CD8-positive, alpha-beta memory T cell (primary cell): Measurements from ENCODE around the gene ADCY4. TPM values are rescaled to one million over a fixed set of nuclear protein-coding genes. Genes with fewer than 3 reads are reported as not detected.

Experiments used
- CTCF ChIA-PET: fragments of 350-600 bp; sonication (Branson Sonifier 250); formaldehyde crosslinking; loops from one replicate; lab custom pipeline; 2021; ENCODE audit warnings: antibody characterized with exemption; lab: Charles Lee
- POLR2A ChIA-PET: fragments of 350-600 bp; sonication (Branson Sonifier 250); formaldehyde crosslinking; loops from one replicate; lab custom pipeline; 2021; ENCODE audit warnings: antibody characterized with exemption; lab: Charles Lee
- DNase-seq, 5 donors: peaks; one replicate each; pipeline versions ENCODE4 v3.0.0 to v3.0.0-alpha.2; 2020 to 2022; ENCODE audit warnings: mixed read lengths in 1 of 5
- H3K27ac ChIP-seq: one replicate; pipeline ENCODE4 v1.7.0; 2013; ENCODE audit warnings: low read depth, mild to moderate bottlenecking, low read length, moderate library complexity
- H3K27me3 ChIP-seq: 2 replicates; pipeline ENCODE4 v1.7.0; 2013; ENCODE audit warnings: low read length, mild to moderate bottlenecking; ENCODE audit not compliant: insufficient read depth, poor library complexity, severe bottlenecking
- H3K36me3 ChIP-seq: 2 replicates; pipeline ENCODE4 v1.7.0; 2013; ENCODE audit warnings: mild to moderate bottlenecking, low read length, moderate library complexity; ENCODE audit not compliant: insufficient read depth
- H3K4me1 ChIP-seq: 2 replicates; pipeline ENCODE4 v1.7.0; 2013; ENCODE audit warnings: mild to moderate bottlenecking, low read length, moderate library complexity; ENCODE audit not compliant: insufficient read depth
- H3K4me3 ChIP-seq: 2 replicates; pipeline ENCODE4 v1.7.0; 2013; ENCODE audit warnings: mild to moderate bottlenecking, low read length
- H3K9me3 ChIP-seq: 2 replicates; pipeline ENCODE4 v1.7.0; 2013; ENCODE audit warnings: mild to moderate bottlenecking, low read length
- H3K27ac Mint-ChIP-seq, 8 donors: one replicate each; pipeline ENCODE4 v1.8.0; 2020 to 2021; ENCODE audit warnings: mixed read lengths in 8 of 8, mild to moderate bottlenecking in 6 of 8, inconsistent platforms in 3 of 8, moderate library complexity in 3 of 8
- H3K27me3 Mint-ChIP-seq, 2 donors: one replicate each; pipeline ENCODE4 v1.8.0; 2020 to 2021; ENCODE audit warnings: mixed read lengths in 2 of 2, mild to moderate bottlenecking in 1 of 2, moderate library complexity in 1 of 2
- H3K36me3 Mint-ChIP-seq, 3 donors: one replicate each; pipeline ENCODE4 v1.8.0; 2020 to 2021; ENCODE audit warnings: mixed read lengths in 3 of 3, inconsistent platforms in 1 of 3, mild to moderate bottlenecking in 1 of 3
- H3K4me1 Mint-ChIP-seq, 3 donors: one replicate each; pipeline ENCODE4 v1.8.0; 2020 to 2021; ENCODE audit warnings: mixed read lengths in 3 of 3, inconsistent platforms in 1 of 3, mild to moderate bottlenecking in 1 of 3
- H3K4me3 Mint-ChIP-seq, 7 donors: one replicate each; pipeline ENCODE4 v1.8.0; 2020 to 2021; ENCODE audit warnings: mixed read lengths in 7 of 7, mild to moderate bottlenecking in 6 of 7, moderate library complexity in 4 of 7, inconsistent platforms in 2 of 7
- H3K9me3 Mint-ChIP-seq, 5 donors: one replicate each; pipeline ENCODE4 v1.8.0; 2020 to 2022; ENCODE audit warnings: mixed read lengths in 5 of 5, mild to moderate bottlenecking in 3 of 5, moderate library complexity in 2 of 5, inconsistent platforms in 1 of 5
- polyA plus RNA-seq: library from polyadenylated mRNA; unstranded; fragments of 300-500 nt; fragmentation: Illumina TruSeq; gene quantifications from one replicate; pipeline ENCODE4 v1.2.3, GENCODE V29; 2021
- total RNA-seq, 2 experiments: library from RNA; stranded (reverse); gene quantifications; one replicate each; pipeline ENCODE4 v1.2.3, GENCODE V29; 2021

ADCY4 gene
- total and polyA plus RNA-seq, 3 experiments from 2014 or later, result 0.64 to 1.5 (median 0.84) TPM

GRCh38 chr14:24343795-24344660 lies 9.2 kb upstream of the ADCY4 start:
- Histone ChIP-seq H3K36me3 (no peaks in the 10 kb centered on the region), H3K4me3 (no peak overlapping the region), H3K27ac (no peak overlapping the region), H3K27me3 (no peaks in the 10 kb centered on the region), H3K9me3 (no peaks in the 10 kb centered on the region), H3K4me1 (peaks cover 12% of the 10 kb centered on the region)
- H3K4me3 Mint-ChIP-seq, result no peak overlapping the region
- peaks cover 0 to 4% (median 0%) of the 10 kb centered on the region in 3 donors for H3K36me3 Mint-ChIP-seq
- no peaks in the 10 kb centered on the region for H3K9me3 Mint-ChIP-seq
- peaks cover 12 to 32% of the 10 kb centered on the region in 2 donors for H3K27me3 Mint-ChIP-seq
- no peak for DNase-seq
- peaks cover 8 to 14% (median 11%) of the 10 kb centered on the region in 3 donors for H3K4me1 Mint-ChIP-seq
- ChIA-PET CTCF (interaction anchor here (1.1 to 4.4 kb wide), 3 partner anchors 10 to 93 kb away, joined by 3 to 37 read pairs (median 3); partner anchors contain the start of gene ADCY4), POLR2A (interaction anchor here (0.6 kb wide), 1 partner anchor 24 kb away, joined by 7 read pairs; the partner anchor contains the start of gene NFATC4)
- H3K27ac Mint-ChIP-seq, result no peak overlapping the region

- Histone ChIP-seq H3K27ac (no peak overlapping the region), H3K36me3 (no peaks in the 10 kb centered on the region), H3K4me3 (no peak overlapping the region), H3K27me3 (no peaks in the 10 kb centered on the region), H3K9me3 (no peaks in the 10 kb centered on the region), H3K4me1 (peaks cover 23% of the 10 kb centered on the region)
- Mint-ChIP-seq H3K27ac (no peak overlapping the region), H3K4me1 (peaks cover 17 to 25% (median 20%) of the 10 kb centered on the region in 3 donors), H3K9me3 (no peaks in the 10 kb centered on the region), H3K27me3 (peaks cover 12 to 32% of the 10 kb centered on the region in 2 donors), H3K4me3 (no peak overlapping the region), H3K36me3 (peaks cover 0 to 12% (median 0%) of the 10 kb centered on the region in 3 donors)
- ChIA-PET CTCF (interaction anchor here (1.2 kb wide), 2 partner anchors 9 kb away, joined by 3 to 8 read pairs; no protein-coding TSS in a partner anchor), POLR2A (no interaction called here)
- DNase-seq, result no peak
Measured at GRCh38 chr14:24342889-24343288, 8.0 kb upstream of the ADCY4 start.

GRCh38 chr14:24340606-24341005 lies 5.7 kb upstream of the ADCY4 start:
- Histone ChIP-seq H3K9me3 (no peaks in the 10 kb centered on the region), H3K27ac (no peak overlapping the region), H3K4me1 (peaks cover 23% of the 10 kb centered on the region), H3K27me3 (no peaks in the 10 kb centered on the region), H3K36me3 (peaks cover 10% of the 10 kb centered on the region), H3K4me3 (no peak overlapping the region)
- H3K4me3 Mint-ChIP-seq, result peak overlapping the region in 4 of 7 donors; percentile 1 to 97 (median 95)
- H3K9me3 Mint-ChIP-seq, result no peaks in the 10 kb centered on the region
- H3K4me1 Mint-ChIP-seq, result peaks cover 24 to 40% (median 37%) of the 10 kb centered on the region in 3 donors
- H3K27ac Mint-ChIP-seq, result no peak overlapping the region
- ChIA-PET POLR2A (interaction anchor here (1.1 to 3.3 kb wide), 3 partner anchors 90 to 97 kb away, joined by 3 to 21 read pairs (median 3); partner anchors contain the start of genes CBLN3 and KHNYN), CTCF (interaction anchor here (0.9 to 14.0 kb wide), 4 partner anchors 12 to 98 kb away, joined by 3 to 486 read pairs (median 12); partner anchors contain the start of genes CBLN3, CIDEB, KHNYN and SDR39U1)
- DNase-seq, result no peak
- peaks cover 15 to 23% of the 10 kb centered on the region in 2 donors for H3K27me3 Mint-ChIP-seq
- H3K36me3 Mint-ChIP-seq, result peaks cover 5 to 33% (median 5%) of the 10 kb centered on the region in 3 donors

- Histone ChIP-seq H3K36me3 (peaks cover 10% of the 10 kb centered on the region), H3K4me1 (peaks cover 31% of the 10 kb centered on the region), H3K27me3 (peaks cover 10% of the 10 kb centered on the region), H3K27ac (peak within 1 kb of the TSS; percentile 60), H3K4me3 (peak within 1 kb of the TSS; percentile 92), H3K9me3 (no peaks in the 10 kb centered on the region)
- ChIA-PET CTCF (interaction anchor here (0.9 to 14.0 kb wide), 8 partner anchors 11 to 97 kb away, joined by 3 to 486 read pairs (median 3); partner anchors contain the start of genes CBLN3, CIDEB, KHNYN and LTB4R), POLR2A (interaction anchor here (0.6 to 3.3 kb wide), 4 partner anchors 91 to 102 kb away, joined by 3 to 21 read pairs (median 4); partner anchors contain the start of genes CBLN3 and KHNYN)
- Mint-ChIP-seq H3K27me3 (peaks cover 15 to 19% of the 10 kb centered on the region in 2 donors), H3K27ac (peak within 1 kb of the TSS; percentile 55 to 96 (median 93)), H3K36me3 (peaks cover 5 to 33% (median 5%) of the 10 kb centered on the region in 3 donors), H3K4me1 (peaks cover 29 to 50% (median 43%) of the 10 kb centered on the region in 3 donors), H3K9me3 (no peaks in the 10 kb centered on the region), H3K4me3 (peak within 1 kb of the TSS; percentile 95 to 97 (median 97))
- DNase-seq, result peak; percentile 50 to 75 (median 57)
Measured at GRCh38 chr14:24339284-24340151, 4.6 kb upstream of the ADCY4 start, which contains the start of gene RIPK3. TSS of gene RIPK3 (minus strand) at chr14:24339991. CDS start at chr14:24339826, 165 bp downstream.

- H3K36me3 ChIP-seq, result peaks cover 10% of the 10 kb centered on the region
- H3K36me3 Mint-ChIP-seq, result peaks cover 5 to 33% (median 5%) of the 10 kb centered on the region in 3 donors
- no peaks in the 10 kb centered on the region for H3K9me3 Mint-ChIP-seq
- H3K4me1 ChIP-seq, result peaks cover 38% of the 10 kb centered on the region
- no peak overlapping the region for H3K27ac ChIP-seq
- H3K4me3 ChIP-seq, result peak overlapping the region; percentile 92
- H3K27me3 Mint-ChIP-seq, result peaks cover 17 to 23% of the 10 kb centered on the region in 2 donors
- H3K27ac Mint-ChIP-seq, result peak overlapping the region in 5 of 8 donors; percentile 11 to 96 (median 50)
- ChIA-PET POLR2A (interaction anchor here (0.7 to 3.3 kb wide), 2 partner anchors 92 to 103 kb away, joined by 3 to 21 read pairs; partner anchors contain the start of genes CBLN3 and KHNYN), CTCF (interaction anchor here (1.3 to 14.0 kb wide), 6 partner anchors 13 to 96 kb away, joined by 3 to 486 read pairs (median 5); partner anchors contain the start of genes CBLN3, CIDEB, KHNYN and LTB4R2)
- DNase-seq, result no peak
- H3K4me3 Mint-ChIP-seq, result peak overlapping the region; percentile 95 to 97 (median 97)
- H3K27me3 ChIP-seq, result peaks cover 16% of the 10 kb centered on the region
- H3K4me1 Mint-ChIP-seq, result peaks cover 32 to 56% (median 49%) of the 10 kb centered on the region in 3 donors
- no peaks in the 10 kb centered on the region for H3K9me3 ChIP-seq
Measured at GRCh38 chr14:24338843-24339242, 4.0 kb upstream of the ADCY4 start.

- H3K4me3 Mint-ChIP-seq, result peak overlapping the region in 6 of 7 donors; percentile 69 to 97 (median 97)
- Histone ChIP-seq H3K4me1 (peaks cover 48% of the 10 kb centered on the region), H3K27me3 (peaks cover 17% of the 10 kb centered on the region), H3K36me3 (peaks cover 10% of the 10 kb centered on the region), H3K9me3 (no peaks in the 10 kb centered on the region), H3K4me3 (no peak overlapping the region), H3K27ac (no peak overlapping the region)
- no peaks in the 10 kb centered on the region for H3K9me3 Mint-ChIP-seq
- peaks cover 17 to 24% of the 10 kb centered on the region in 2 donors for H3K27me3 Mint-ChIP-seq
- peaks cover 40 to 66% (median 59%) of the 10 kb centered on the region in 3 donors for H3K4me1 Mint-ChIP-seq
- DNase-seq, result no peak
- ChIA-PET POLR2A (interaction anchor here (3.3 kb wide), 1 partner anchor 93 kb away, joined by 21 read pairs; the partner anchor contains the start of genes CBLN3 and KHNYN), CTCF (interaction anchor here (0.7 to 14.0 kb wide), 5 partner anchors 27 to 95 kb away, joined by 3 to 486 read pairs (median 3); partner anchors contain the start of genes CBLN3, CIDEB, KHNYN and SDR39U1)
- peaks cover 5 to 33% (median 5%) of the 10 kb centered on the region in 3 donors for H3K36me3 Mint-ChIP-seq
- H3K27ac Mint-ChIP-seq, result peak overlapping the region in 4 of 8 donors; percentile 5 to 80 (median 48)
Measured at GRCh38 chr14:24337824-24338175, 2.9 kb upstream of the ADCY4 start.
